Measurements from ENCODE around the gene DVL2. TPM values are rescaled to one million over a fixed set of nuclear protein-coding genes. Genes with fewer than 3 reads are reported as not detected.

DVL2 gene
- total RNA-seq (100 to 1,000 TPM in 1 of 5 donors, 10 to 100 TPM in 4; 16.9 to 114 (median 19.7) TPM), polyA plus RNA-seq (10 to 100 TPM; 12.1 to 14.5 (median 14.5) TPM)
- long read RNA-seq, donor 1, partial matches to known transcripts, result 0 of 1 reads
- long read RNA-seq, donor 1, other reads (novel, unspliced or antisense), result 0 of 1 reads
- long read RNA-seq, donor 2, partial matches to known transcripts, result 0 of 1 reads
- long read RNA-seq, donor 2, other reads (novel, unspliced or antisense), result 0 of 1 reads
- long read RNA-seq, donor 3, result 0 reads
- long read RNA-seq, donor 4, result 0 reads
- long read RNA-seq, donor 5, partial matches to known transcripts, result 0 of 4 reads
- long read RNA-seq, donor 5, other reads (novel, unspliced or antisense), result 0 of 4 reads
- long read RNA-seq, donor 6, transcript DVL2-201 (15 exons, 3,018 nt), result major isoform, 6 of 11 reads
- long read RNA-seq, donor 6, partial matches to known transcripts, result 5 of 11 reads
- long read RNA-seq, donor 6, other reads (novel, unspliced or antisense), result 0 of 11 reads
- long read RNA-seq, donor 7, partial matches to known transcripts, result 0 of 1 reads
- long read RNA-seq, donor 7, other reads (novel, unspliced or antisense), result 0 of 1 reads
- long read RNA-seq, donor 8, partial matches to known transcripts, result 0 of 4 reads
- long read RNA-seq, donor 8, other reads (novel, unspliced or antisense), result 0 of 4 reads
- long read RNA-seq, donor 9, partial matches to known transcripts, result 0 of 1 reads
- long read RNA-seq, donor 9, other reads (novel, unspliced or antisense), result 0 of 1 reads
- long read RNA-seq, donor 10, partial matches to known transcripts, result 0 of 2 reads
- long read RNA-seq, donor 10, other reads (novel, unspliced or antisense), result 0 of 2 reads

DNA sequence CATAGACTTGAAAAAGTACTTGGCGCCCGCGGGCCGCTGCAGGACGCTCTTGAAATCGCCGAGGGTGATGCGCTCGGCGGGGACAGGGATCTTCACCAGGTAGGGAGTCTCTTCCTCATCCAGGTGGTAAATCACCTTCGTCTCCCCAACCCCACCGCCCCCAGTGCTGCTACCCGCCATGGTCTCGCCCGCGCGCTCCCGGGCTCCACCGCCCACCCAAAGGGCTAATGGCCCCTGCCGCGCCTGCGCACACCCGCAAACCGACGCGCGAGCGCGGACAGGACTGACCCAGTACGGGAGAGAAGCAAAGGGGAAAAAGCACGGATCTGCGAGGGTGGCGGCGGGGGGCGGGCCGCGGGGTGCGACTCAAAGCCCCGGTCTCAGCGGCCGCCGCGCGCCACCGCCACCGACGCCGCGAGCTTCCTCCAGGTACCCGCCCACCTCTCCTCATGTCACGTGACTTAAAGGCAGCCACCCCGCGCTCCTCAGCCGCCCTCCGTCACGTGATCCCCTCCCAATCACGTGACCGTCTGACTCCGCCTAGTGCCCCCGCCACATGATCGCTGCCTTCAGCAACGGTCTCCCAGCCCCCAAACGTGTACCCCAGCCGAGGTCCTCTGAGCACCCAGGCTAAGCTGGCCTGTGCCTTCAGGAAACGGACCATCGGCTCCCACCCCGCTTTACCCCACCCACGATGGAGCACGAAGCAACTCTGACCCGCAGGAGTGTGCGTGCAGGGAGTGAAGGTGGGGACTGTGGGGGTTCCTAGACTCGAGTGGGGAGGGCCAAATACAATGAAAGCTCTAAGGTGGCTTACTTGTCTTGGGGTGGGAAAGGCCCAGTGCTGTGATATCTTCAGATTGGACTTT lies at the start of gene DVL2:
Gene DVL2 (minus strand): TSS at position 435 of the 869 bp plus-strand sequence. CDS start 255 bp downstream, at position 180.
- TF ChIP-seq, protein P1, sequence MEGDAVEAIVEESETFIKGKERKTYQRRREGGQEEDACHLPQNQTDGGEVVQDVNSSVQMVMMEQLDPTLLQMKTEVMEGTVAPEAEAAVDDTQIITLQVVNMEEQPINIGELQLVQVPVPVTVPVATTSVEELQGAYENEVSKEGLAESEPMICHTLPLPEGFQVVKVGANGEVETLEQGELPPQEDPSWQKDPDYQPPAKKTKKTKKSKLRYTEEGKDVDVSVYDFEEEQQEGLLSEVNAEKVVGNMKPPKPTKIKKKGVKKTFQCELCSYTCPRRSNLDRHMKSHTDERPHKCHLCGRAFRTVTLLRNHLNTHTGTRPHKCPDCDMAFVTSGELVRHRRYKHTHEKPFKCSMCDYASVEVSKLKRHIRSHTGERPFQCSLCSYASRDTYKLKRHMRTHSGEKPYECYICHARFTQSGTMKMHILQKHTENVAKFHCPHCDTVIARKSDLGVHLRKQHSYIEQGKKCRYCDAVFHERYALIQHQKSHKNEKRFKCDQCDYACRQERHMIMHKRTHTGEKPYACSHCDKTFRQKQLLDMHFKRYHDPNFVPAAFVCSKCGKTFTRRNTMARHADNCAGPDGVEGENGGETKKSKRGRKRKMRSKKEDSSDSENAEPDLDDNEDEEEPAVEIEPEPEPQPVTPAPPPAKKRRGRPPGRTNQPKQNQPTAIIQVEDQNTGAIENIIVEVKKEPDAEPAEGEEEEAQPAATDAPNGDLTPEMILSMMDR (IDR thresholded peaks at IDR 0.05), result no peak
- TF ChIP-seq POLR2AphosphoS5 (IDR thresholded peaks at IDR 0.05), result peak; percentile 87 to 99 (median 94)
- no peaks in the 10 kb centered on the region for H3K9me3 ChIP-seq
- 0 to 1% (median 0%) methylated on average over 32 to 72 of the region's 72 CpGs for WGBS, 5 donors
- H3K27ac ChIP-seq, result peak within 1 kb of the TSS; percentile 76 to 94 (median 91)
- peak; percentile 96 to 98 for DNase-seq
- no peaks in the 10 kb centered on the region for H3K27me3 ChIP-seq
- peak within 1 kb of the TSS; percentile 63 to 99 (median 89) for H3K4me3 ChIP-seq
- intact Hi-C loops (cut with DNase I; ENCODE audit: low total_unique reads), result no loop called here
- peaks cover 26 to 36% (median 33%) of the 10 kb centered on the region in 4 donors for H3K36me3 ChIP-seq
- peaks cover 37 to 64% (median 57%) of the 10 kb centered on the region in 4 donors for H3K4me1 ChIP-seq

DNA sequence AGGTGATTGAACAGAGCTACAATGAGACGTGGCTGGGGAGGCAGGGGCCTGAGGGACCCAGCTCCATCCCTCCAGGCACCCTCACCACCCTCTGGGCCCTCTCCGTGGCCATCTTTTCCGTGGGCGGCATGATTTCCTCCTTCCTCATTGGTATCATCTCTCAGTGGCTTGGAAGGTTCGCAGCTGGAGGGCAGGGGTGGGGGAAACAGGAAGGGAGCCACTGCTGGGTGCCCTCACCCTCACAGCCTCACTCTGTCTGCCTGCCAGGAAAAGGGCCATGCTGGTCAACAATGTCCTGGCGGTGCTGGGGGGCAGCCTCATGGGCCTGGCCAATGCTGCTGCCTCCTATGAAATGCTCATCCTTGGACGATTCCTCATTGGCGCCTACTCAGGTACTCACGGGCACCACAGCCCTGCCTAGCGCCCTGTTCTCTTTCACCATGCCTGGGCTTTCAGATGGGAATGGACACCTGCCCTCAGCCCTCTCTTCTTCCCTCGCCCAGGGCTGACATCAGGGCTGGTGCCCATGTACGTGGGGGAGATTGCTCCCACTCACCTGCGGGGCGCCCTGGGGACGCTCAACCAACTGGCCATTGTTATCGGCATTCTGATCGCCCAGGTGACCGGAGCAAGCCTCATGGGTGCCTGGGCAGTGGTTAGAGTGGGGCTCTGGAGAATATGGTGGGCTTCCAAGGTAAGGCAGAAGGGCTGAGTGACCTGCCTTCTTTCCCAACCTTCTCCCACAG lies 49.3 kb upstream of the DVL2 start:
- intact Hi-C loops (cut with DNase I; ENCODE audit: low total_unique reads), result no loop called here
- H3K36me3 ChIP-seq, result peaks cover 0 to 21% (median 4%) of the 10 kb centered on the region in 4 donors
- DNase-seq, result no peak
- peaks cover 20 to 43% (median 35%) of the 10 kb centered on the region in 4 donors for H3K4me1 ChIP-seq
- peaks cover 0 to 48% (median 16%) of the 10 kb centered on the region in 3 donors for H3K27me3 ChIP-seq
- TF ChIP-seq, protein P1 (IDR thresholded peaks at IDR 0.05), result no peak
- TF ChIP-seq POLR2AphosphoS5 (IDR thresholded peaks at IDR 0.05), result no peak
- no peak for TF ChIP-seq EP300 (IDR thresholded peaks at IDR 0.05)
- no peak for TF ChIP-seq POLR2A (IDR thresholded peaks at IDR 0.05)
- peak overlapping the region in 3 of 4 donors; percentile 43 to 60 (median 52) for H3K4me3 ChIP-seq
- no peaks in the 10 kb centered on the region for H3K9me3 ChIP-seq
- peak overlapping the region in 3 of 5 donors; percentile 37 to 92 (median 83) for H3K27ac ChIP-seq
- WGBS, 5 donors, result 79 to 87% (median 85%) methylated on average over 13 to 18 of the region's 18 CpGs

DNA sequence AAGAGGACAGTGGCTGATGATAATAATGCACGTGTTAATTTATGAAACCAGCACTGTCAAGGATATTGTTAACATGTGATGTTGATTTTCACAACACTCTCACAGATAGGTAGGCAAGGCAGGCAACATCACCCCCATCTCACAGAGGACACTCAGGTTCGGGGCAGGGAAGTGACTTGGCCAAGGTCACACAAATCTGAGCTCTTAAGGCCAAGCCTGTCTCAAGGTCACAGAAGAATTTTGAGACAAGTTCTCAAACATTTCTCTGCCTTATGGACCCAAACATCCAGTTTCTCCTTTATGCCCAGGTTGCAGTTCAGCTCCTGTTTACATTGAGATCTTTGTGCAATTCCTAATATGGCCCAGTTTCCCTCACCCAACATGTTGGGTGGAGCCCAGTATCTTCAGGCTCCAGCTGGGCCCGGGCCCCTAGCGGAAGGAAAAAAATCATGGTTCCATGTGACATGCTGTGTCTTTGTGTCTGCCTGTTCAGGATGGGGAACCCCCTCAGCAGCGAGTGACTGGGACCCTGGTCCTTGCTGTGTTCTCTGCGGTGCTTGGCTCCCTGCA lies 48.5 kb upstream of the DVL2 start:
- Histone ChIP-seq H3K9me3 (no peaks in the 10 kb centered on the region), H3K27ac (peak overlapping the region in 4 of 5 donors; percentile 81 to 92 (median 84)), H3K27me3 (peaks cover 0 to 40% (median 16%) of the 10 kb centered on the region in 3 donors), H3K36me3 (peaks cover 0 to 21% (median 4%) of the 10 kb centered on the region in 4 donors), H3K4me1 (peaks cover 20 to 43% (median 35%) of the 10 kb centered on the region in 4 donors), H3K4me3 (peak overlapping the region; percentile 43 to 60 (median 54))
- peak in 1 of 2 donors; percentile 42 for DNase-seq
- WGBS, 5 donors, result 28 to 55% (median 52%) methylated on average over 4 to 6 of the region's 6 CpGs
- no peak for TF ChIP-seq EP300 (IDR thresholded peaks at IDR 0.05)
- TF ChIP-seq, protein P1 (IDR thresholded peaks at IDR 0.05), result no peak
- TF ChIP-seq POLR2A (IDR thresholded peaks at IDR 0.05), result no peak
- TF ChIP-seq POLR2AphosphoS5 (IDR thresholded peaks at IDR 0.05), result peak in 1 of 3 donors; percentile 27
- intact Hi-C loops (cut with DNase I; ENCODE audit: low total_unique reads), result no loop called here

Data from stomach (tissue), 19 donors.